ENCODE measurements around the gene RHBDD2. TPM values are rescaled to one million over a fixed set of nuclear protein-coding genes. Genes with fewer than 3 reads are reported as not detected.
A peak's percentile ranks its signal among the peaks of the same experiment; 100 is the strongest.
"Not testable (repeated sequence)": the region's sequence is repeated elsewhere in the genome, so short reads cannot be mapped to it uniquely, and the experiment has no call there.

RHBDD2 gene
- total RNA-seq, 1 donor from 2014 or later = 139 TPM

DNA sequence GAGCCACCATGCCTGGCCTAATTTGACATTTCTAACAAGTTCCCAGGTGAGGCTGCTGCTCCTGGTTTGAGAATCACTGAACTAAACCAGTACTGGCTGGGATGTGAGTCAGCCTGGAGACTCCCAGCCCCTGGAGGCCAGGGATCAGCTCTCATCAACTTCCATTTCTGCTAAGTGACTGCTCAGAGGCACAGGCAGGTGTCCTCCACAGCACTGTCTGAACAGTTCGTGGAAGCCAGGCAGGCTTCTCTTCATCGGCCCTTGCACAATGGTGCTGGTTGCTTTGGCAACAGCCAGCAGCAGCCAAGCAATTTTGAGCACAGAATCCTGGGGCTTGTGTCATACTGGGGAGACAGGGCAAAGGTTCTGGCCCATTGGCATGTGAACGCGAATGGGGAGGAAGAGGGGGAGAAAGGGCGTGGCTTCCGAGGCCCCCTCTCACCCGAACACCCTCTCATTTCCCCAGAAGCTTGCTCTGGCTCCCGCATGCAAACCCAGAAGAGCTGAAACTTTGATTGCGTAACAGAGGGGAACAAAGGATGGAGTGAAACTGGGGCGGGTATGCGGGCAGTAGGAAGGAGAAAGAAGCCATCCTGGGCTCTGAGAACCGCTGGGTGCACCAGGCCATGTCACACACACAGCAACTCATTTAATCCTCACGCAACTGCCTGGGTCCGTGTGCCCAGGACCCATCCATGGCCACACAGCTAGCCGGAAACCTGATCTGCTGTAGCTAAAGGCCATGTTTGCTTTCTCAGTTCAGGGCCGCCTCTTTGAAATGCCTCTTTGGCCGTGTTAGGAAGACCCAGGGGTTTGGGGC, 27.2 kb downstream of the RHBDD2 start:
- Mint-ChIP-seq H3K4me3 (ENCODE audit: low read depth) (no peak overlapping the region), H3K9me3 (no peaks in the 10 kb centered on the region), H3K27me3 (ENCODE audit: low read depth) (peaks cover 4% of the 10 kb centered on the region), H3K4me1 (ENCODE audit: low read depth) (peaks cover 7% of the 10 kb centered on the region), H3K27ac (no peak overlapping the region), H3K36me3 (ENCODE audit: low read depth) (no peaks in the 10 kb centered on the region)
- intact Hi-C loops (cut with micrococcal nuclease) = no loop called here
- no peak for DNase-seq (ENCODE audit: low spot score)

DNA sequence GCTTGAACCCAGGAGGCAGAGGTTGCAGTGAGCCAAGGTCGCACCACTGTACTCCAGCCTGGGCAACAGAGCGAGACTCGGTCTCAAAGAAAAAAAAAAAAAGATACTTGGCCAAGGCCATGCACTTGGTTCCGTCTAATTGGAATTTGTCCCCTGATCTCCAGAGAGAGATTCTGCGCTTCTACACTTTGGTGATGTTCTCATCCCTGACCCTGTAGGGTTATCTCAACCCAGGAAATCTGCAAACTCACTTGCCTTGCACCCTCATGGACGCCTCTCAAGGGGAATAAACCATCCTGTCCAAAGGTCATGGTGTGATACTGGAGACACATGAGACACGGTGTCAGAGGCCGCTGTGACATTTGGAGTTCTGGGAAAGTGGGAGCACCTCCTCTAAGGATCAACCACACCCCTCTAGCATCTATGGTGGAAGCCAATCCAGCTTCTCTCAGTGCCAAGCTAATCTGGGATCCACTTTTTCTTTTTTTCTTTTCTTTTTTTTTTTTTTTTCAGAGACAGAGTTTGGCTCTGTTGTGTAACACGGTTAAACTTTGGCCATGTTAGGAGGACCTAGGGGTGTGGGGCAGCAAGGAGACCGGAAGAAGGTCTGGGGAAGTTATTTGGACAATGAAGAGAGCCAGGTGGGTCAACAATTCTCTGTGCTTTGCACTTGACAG, 28.3 kb downstream of the RHBDD2 start:
- Mint-ChIP-seq H3K27me3 (ENCODE audit: low read depth) (peaks cover 4% of the 10 kb centered on the region), H3K4me3 (ENCODE audit: low read depth) (no peak overlapping the region), H3K27ac (no peak overlapping the region), H3K36me3 (ENCODE audit: low read depth) (no peaks in the 10 kb centered on the region), H3K9me3 (no peaks in the 10 kb centered on the region), H3K4me1 (ENCODE audit: low read depth) (peaks cover 7% of the 10 kb centered on the region)
- DNase-seq (ENCODE audit: low spot score) = no peak
- intact Hi-C loops (cut with micrococcal nuclease) = no loop called here

DNA sequence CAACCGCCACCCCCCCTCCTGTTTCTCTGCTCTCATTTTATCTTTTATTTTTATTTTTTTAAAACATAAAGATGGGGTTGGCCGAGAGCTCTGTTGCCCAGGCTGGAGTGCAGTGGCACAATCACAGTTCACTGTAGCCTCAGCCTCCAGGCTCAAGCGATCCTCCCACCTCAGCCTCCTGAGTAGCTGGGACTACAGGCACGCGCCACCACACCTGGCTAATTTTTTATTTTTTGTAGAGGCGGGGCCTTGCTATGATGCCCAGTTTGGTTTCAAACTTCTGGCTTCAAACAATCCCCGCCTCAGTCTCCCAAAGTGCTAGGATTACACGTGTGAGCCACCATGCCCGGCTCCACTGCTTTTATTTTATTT, 28.8 kb downstream of the RHBDD2 start:
- H3K9me3 Mint-ChIP-seq; DNase-seq (ENCODE audit: low spot score); H3K27ac Mint-ChIP-seq; intact Hi-C loops (cut with micrococcal nuclease); H3K36me3 Mint-ChIP-seq (ENCODE audit: low read depth); H3K4me3 Mint-ChIP-seq (ENCODE audit: low read depth); H3K4me1 Mint-ChIP-seq (ENCODE audit: low read depth); H3K27me3 Mint-ChIP-seq (ENCODE audit: low read depth): not testable (repeated sequence)

DNA sequence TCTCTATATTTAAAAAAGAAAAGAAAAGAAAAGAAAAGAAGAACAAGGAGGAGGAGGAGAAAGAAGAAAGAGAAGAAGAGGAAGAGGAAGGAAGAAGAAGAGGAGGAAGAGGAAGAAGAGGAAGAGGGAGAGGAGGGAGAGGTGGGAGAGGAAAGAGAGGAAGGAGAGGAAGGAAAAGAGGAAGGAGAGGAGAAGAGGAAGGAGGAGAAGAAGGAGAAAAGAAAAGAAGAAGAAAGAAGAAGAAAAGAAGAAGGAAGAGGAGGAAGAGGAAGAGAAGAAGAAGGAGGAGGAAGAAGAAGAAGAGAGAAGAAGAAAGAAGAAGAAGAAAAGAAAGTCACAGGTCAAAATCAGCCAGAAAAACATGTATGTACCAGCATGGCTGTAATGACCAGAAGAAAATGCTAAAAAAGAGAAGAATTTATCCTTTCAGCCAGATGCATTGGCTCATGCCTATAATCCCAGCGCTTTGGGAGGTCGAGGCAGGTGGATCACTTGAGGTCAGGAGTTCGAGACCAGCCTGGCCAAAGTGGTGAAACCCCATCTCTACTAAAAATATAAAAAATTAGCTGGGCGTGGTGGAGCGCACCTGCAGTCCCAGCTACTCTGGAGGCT, 30.8 kb downstream of the RHBDD2 start:
- Mint-ChIP-seq H3K4me1 (ENCODE audit: low read depth) (peaks cover 11% of the 10 kb centered on the region), H3K36me3 (ENCODE audit: low read depth) (no peaks in the 10 kb centered on the region), H3K27ac (no peak overlapping the region), H3K27me3 (ENCODE audit: low read depth) (peaks cover 4% of the 10 kb centered on the region), H3K9me3 (no peaks in the 10 kb centered on the region), H3K4me3 (ENCODE audit: low read depth) (no peak overlapping the region)
- no peak for DNase-seq (ENCODE audit: low spot score)
- intact Hi-C loops (cut with micrococcal nuclease) = no loop called here

DNA sequence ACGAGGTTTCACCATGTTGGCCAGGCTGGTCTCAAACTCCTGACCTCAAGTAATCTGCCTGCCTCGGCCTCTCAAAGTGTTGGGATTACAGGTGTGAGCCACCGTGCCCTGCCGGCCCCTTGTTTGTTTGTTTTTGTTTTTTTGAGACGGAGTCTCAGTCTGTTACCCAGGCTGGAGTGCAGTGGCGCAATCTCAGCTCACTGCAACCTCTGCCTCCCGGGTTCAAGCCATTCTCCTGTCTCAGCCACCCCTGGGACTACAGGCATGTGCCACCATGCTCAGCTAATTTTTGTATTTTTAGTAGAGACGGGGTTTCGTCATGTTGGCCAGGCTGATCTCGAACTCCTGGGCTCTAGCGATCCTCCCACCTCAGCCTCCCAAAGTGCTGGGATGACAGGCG, 32.4 kb downstream of the RHBDD2 start:
- H3K36me3 Mint-ChIP-seq (ENCODE audit: low read depth); intact Hi-C loops (cut with micrococcal nuclease): not testable (repeated sequence)

DNA sequence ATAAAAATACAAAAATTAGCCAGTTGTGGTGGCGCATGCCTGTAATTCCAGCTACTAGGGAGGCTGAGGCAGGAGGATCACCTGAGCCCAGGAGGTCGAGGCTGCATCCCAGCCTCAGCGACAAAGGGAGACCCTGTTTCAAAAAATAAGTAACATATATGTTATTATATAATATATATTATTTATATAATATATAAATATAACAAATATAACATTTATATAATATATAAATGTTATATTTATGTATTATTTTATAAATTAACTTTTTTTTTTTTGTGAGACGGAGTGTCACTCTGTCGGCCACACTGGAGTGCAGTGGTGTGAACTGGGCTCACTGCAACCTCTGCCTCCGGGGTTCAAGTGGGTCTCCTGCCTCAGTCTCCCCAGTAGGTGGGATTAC, 34.6 kb downstream of the RHBDD2 start:
- DNase-seq (ENCODE audit: low spot score) = no peak
- intact Hi-C loops (cut with micrococcal nuclease) = no loop called here
- Mint-ChIP-seq H3K4me3 (ENCODE audit: low read depth) (no peak overlapping the region), H3K27me3 (ENCODE audit: low read depth) (peaks cover 4% of the 10 kb centered on the region), H3K36me3 (ENCODE audit: low read depth) (no peaks in the 10 kb centered on the region), H3K9me3 (no peaks in the 10 kb centered on the region), H3K4me1 (ENCODE audit: low read depth) (peaks cover 10% of the 10 kb centered on the region), H3K27ac (no peak overlapping the region)

More for the DNA sequence above, 32.4 kb downstream of the RHBDD2 start:
- not testable (repeated sequence) for DNase-seq (ENCODE audit: low spot score); H3K27me3 Mint-ChIP-seq (ENCODE audit: low read depth); H3K9me3 Mint-ChIP-seq; H3K27ac Mint-ChIP-seq; H3K4me3 Mint-ChIP-seq (ENCODE audit: low read depth); H3K4me1 Mint-ChIP-seq (ENCODE audit: low read depth)

DNA sequence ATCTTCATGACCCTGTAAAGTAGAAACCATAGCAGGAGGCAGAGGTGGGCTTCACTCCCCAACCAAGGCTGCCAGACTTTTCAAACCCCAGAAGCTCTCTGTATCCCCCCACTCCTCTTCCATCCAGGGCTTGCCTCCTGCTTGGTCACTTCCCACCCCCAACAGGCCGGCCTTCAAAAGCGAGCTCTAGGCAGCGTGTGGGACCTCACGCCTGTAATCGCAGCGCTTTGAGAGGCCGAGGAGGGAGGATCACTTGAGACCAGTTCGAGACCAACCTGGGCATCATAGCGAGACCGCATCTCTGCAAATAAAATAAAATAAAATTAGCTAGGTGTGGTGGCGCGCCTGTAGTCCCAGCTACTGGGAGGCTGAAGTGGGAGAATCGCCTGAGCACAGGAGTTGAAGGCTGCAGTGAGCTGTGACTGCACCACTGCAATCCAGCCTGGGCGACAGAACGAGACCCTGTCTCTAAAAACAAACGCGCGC, 35.4 kb downstream of the RHBDD2 start:
- H3K27ac Mint-ChIP-seq = peak overlapping the region; percentile 80
- intact Hi-C loops (cut with micrococcal nuclease) = loop anchor here (1.0 to 2.0 kb wide), 2 partner anchors 34 to 95 kb away; no protein-coding TSS in a partner anchor
- peaks cover 15% of the 10 kb centered on the region for H3K4me1 Mint-ChIP-seq (ENCODE audit: low read depth)
- H3K9me3 Mint-ChIP-seq = no peaks in the 10 kb centered on the region
- H3K36me3 Mint-ChIP-seq (ENCODE audit: low read depth) = no peaks in the 10 kb centered on the region
- H3K4me3 Mint-ChIP-seq (ENCODE audit: low read depth) = peak overlapping the region; percentile 87
- no peak for DNase-seq (ENCODE audit: low spot score)
- H3K27me3 Mint-ChIP-seq (ENCODE audit: low read depth) = peaks cover 4% of the 10 kb centered on the region

DNA sequence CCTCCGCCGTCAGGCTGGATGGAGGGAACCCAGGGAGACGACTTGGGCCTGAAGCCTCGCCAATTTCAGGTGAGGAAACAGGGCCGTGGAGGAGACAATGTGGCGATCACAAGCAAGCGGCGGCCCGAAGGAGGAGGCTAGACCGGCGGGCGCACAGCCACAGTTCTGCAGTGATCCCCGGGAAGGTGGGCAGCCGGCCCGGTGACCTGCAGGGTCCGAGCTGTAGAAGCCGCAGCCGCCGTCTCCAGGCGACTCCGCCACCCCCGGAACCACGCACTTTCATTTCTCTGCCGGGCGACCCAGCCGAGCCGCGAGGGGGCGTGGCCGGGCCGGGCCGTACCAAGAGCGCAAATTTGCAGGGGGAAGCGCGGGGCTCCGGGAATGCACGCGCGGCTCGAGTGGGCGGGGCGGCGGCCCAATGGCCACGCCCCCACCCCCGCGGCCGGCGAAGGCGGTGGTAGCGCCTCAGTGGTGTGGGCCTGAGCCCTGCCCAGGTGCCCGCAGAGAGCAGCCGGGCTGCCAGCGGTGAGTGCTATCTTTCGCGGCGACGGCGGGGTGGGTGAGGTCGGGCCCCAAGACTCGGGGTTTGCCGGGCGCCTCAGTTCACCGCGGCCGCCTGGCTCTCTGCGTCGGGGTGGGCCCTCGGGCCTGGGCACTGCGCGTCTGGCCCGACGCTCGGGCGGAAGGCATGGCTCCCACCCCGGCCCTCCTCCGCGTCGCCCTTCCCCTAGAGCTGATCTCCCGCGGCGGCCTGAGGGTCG, 36.0 kb downstream of the RHBDD2 start, which contains the start of gene POR:
POR (plus strand) TSS at position 501 of the 761 bp plus-strand sequence. CDS start 38,847 bp downstream, outside the sequence.
- peak within 1 kb of the TSS; percentile 80 for H3K27ac Mint-ChIP-seq
- H3K4me3 Mint-ChIP-seq (ENCODE audit: low read depth) = peak within 1 kb of the TSS; percentile 87
- intact Hi-C loops (cut with micrococcal nuclease) = loop anchor here (1.0 to 5.0 kb wide), 4 partner anchors 35 to 178 kb away; partner anchors contain the start of gene HIP1
- no peaks in the 10 kb centered on the region for H3K9me3 Mint-ChIP-seq
- H3K27me3 Mint-ChIP-seq (ENCODE audit: low read depth) = no peaks in the 10 kb centered on the region
- DNase-seq (ENCODE audit: low spot score) = peak; percentile 97
- no peaks in the 10 kb centered on the region for H3K36me3 Mint-ChIP-seq (ENCODE audit: low read depth)
- H3K4me1 Mint-ChIP-seq (ENCODE audit: low read depth) = peaks cover 15% of the 10 kb centered on the region

DNA sequence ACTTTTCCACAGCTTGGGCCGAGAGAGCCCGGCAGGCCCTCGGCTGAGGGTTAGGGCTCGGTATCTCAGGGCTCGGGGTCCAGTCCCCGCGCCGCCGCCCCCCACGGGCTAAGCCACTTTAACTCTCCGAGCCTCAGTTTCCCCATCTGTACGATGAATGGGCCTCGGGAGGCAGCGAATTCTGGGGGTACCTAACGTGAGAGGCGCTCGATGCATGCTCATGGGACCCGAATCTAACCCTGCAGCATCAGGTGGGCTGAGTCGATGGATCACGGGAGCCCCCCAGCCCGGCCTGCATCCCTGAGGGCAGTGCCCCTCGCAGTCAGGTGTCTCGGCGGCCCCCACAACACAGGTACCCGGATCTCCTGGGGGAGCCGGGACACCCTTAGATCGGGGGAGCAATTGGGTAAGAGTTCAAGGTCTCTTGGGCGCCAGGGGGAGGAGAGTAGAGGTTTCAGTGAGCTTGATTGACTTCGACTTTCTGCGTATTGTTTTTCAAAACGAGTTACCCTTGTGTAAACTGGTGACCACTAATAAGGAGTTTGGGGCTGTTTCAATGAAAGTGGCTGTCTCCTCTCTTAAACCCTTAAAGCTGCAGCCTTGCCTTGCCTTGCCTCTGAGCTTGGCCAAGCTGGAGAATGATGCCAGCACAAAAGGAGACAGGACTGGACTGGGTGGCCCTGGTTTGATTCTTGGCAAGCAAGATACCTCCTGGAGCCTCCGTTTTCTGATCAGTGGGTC, 36.8 kb downstream of the RHBDD2 start:
- Mint-ChIP-seq H3K4me1 (ENCODE audit: low read depth) (peaks cover 20% of the 10 kb centered on the region), H3K9me3 (no peaks in the 10 kb centered on the region), H3K27ac (peak overlapping the region; percentile 57), H3K36me3 (ENCODE audit: low read depth) (no peaks in the 10 kb centered on the region), H3K4me3 (ENCODE audit: low read depth) (peak overlapping the region; percentile 87), H3K27me3 (ENCODE audit: low read depth) (no peaks in the 10 kb centered on the region)
- intact Hi-C loops (cut with micrococcal nuclease) = loop anchor here (1.0 to 5.0 kb wide), 3 partner anchors 93 to 178 kb away; partner anchors contain the start of gene HIP1
- DNase-seq (ENCODE audit: low spot score) = peak; percentile 21

DNA sequence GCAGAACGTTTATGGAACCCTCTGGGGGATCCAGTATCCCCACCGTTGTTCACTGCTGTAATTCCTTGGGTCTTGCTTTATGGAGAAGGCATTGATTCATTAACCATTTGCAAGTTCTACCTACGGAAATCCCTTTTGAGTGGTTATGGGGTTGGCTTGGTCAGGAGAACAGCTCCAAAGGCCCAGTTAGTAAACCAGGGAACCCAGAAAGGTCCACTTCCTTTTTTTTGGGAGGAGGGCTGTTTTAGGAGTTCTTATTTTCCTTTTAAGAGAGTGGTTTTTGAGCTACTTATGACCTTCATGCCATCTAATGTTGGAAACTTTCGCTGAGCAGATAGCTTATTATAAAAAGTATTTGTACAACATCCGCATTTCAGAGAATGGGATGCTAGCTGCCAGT, 37.4 kb downstream of the RHBDD2 start:
- no peaks in the 10 kb centered on the region for H3K9me3 Mint-ChIP-seq
- no peak overlapping the region for H3K27ac Mint-ChIP-seq
- peaks cover 19% of the 10 kb centered on the region for H3K4me1 Mint-ChIP-seq (ENCODE audit: low read depth)
- H3K4me3 Mint-ChIP-seq (ENCODE audit: low read depth) = peak overlapping the region; percentile 87
- intact Hi-C loops (cut with micrococcal nuclease) = loop anchor here (5.0 kb wide), 1 partner anchor 179 kb away; the partner anchor contains the start of gene HIP1
- no peaks in the 10 kb centered on the region for H3K27me3 Mint-ChIP-seq (ENCODE audit: low read depth)
- no peaks in the 10 kb centered on the region for H3K36me3 Mint-ChIP-seq (ENCODE audit: low read depth)
- DNase-seq (ENCODE audit: low spot score) = no peak

DNA sequence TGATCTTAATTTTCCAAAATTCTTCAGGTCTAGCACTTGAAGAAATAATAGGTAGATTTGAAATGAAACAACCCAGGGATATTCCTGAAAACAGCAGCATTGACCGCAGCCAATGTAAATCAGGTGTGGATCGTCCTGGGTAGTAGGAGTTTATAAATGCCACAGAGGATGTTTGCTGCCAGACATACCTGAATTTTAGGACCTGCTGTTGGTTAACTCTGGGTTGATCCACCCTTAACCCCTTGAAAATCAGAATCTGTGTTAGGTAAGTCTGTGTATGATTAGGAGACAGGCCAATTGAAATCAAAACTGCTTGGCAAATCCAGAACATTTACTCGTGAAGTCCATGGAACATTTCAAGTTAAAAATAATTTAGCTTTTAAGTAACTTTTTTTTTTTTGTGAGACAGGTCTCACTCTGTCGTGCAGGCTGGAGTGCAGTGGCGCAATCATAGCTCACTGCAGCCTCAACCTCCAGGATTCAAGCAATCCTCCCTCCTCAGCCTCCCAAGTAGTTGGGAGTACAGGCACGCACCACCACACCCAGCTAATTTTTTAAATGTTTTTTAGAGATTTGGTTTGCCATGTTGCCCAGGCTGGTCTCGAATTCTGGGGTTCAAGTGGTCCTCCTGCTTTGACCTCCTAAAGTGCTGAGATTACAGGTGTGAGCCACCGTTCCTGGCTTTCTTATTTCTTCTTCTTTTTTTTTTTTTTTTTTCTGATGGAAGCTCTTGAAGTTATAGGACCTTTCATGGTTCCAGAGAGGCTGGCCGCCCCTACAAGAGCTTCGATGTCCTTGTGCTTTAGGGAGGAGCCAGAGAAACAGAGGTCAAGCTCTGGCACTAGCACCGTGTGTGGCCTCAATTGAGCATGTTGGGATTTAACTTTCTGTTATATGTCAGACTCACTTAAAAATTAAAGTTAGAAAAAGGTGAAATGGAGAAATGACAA, 38.1 kb downstream of the RHBDD2 start:
- H3K36me3 Mint-ChIP-seq (ENCODE audit: low read depth) = no peaks in the 10 kb centered on the region
- H3K4me3 Mint-ChIP-seq (ENCODE audit: low read depth) = no peak overlapping the region
- H3K27ac Mint-ChIP-seq = no peak overlapping the region
- intact Hi-C loops (cut with micrococcal nuclease) = loop anchor here (5.0 kb wide), 1 partner anchor 180 kb away; the partner anchor contains the start of gene HIP1
- no peaks in the 10 kb centered on the region for H3K9me3 Mint-ChIP-seq
- no peaks in the 10 kb centered on the region for H3K27me3 Mint-ChIP-seq (ENCODE audit: low read depth)
- DNase-seq (ENCODE audit: low spot score) = no peak
- H3K4me1 Mint-ChIP-seq (ENCODE audit: low read depth) = peaks cover 22% of the 10 kb centered on the region

Measured in activated T-helper 2 cell treated with anti-CD3 and anti-CD28 coated beads, Interferon-gamma antibody, Interleukin-2, Interleukin-4, amounts not matched to agents 10 μg/mL and 5 μg/mL and 100 μg/mL, durations not matched to agents 14 hours and 24 hours and 36 hours (primary cell).